ENCODE measurements around the gene FAAH.

DNA sequence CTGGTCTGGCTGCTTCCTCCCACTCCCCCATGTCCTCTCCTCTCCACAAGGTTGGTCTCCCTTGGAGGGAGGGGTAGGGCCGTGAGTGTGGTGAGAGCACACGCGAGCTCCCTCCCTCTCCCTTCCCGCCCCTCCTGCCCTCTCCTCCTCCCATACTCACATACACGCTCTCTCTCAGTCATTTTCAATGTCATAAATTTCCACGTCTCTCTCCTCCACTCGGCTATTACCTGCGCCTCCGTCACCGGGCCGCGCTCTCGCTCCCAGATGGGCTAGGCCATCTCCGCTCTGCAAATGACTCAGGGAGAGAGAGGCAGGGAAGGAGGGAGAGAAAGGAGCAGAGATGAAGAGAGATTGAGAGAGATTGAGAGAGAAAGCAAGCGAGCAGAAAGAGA is 58.8 kb downstream of the FAAH start:
- TF ChIP-seq POLR2A (IDR thresholded peaks at IDR 0.05): no peak
- TF ChIP-seq, protein P1, sequence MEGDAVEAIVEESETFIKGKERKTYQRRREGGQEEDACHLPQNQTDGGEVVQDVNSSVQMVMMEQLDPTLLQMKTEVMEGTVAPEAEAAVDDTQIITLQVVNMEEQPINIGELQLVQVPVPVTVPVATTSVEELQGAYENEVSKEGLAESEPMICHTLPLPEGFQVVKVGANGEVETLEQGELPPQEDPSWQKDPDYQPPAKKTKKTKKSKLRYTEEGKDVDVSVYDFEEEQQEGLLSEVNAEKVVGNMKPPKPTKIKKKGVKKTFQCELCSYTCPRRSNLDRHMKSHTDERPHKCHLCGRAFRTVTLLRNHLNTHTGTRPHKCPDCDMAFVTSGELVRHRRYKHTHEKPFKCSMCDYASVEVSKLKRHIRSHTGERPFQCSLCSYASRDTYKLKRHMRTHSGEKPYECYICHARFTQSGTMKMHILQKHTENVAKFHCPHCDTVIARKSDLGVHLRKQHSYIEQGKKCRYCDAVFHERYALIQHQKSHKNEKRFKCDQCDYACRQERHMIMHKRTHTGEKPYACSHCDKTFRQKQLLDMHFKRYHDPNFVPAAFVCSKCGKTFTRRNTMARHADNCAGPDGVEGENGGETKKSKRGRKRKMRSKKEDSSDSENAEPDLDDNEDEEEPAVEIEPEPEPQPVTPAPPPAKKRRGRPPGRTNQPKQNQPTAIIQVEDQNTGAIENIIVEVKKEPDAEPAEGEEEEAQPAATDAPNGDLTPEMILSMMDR (IDR thresholded peaks at IDR 0.05): no peak

Data from Peyer's patch (tissue), 4 donors.